ENCODE data around the gene PPP1R13L. TPM values are rescaled to one million over a fixed set of nuclear protein-coding genes. Genes with fewer than 3 reads are reported as not detected.

PPP1R13L gene
- total RNA-seq, 4 donors from 2014 or later: 10.0 to 27.9 (median 17.1) TPM

DNA sequence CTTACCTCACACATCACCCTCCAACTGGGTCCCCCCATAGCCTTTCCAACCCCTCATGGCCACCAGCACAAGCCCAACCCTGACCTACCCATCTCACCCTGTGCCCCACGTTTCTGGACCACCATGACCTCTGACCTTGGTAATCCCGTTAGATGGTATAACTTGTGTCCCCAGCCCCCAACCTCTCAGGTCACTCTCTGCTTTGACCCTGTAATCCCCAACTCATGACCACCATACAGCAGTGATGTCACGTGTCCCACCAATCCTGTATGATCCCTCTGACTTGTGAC, 55.8 kb downstream of the PPP1R13L start:
- H3K27ac ChIP-seq: no peak overlapping the region
- DNase-seq (ENCODE audit: low spot score in 2 of 2): no peak
- H3K36me3 ChIP-seq: peaks cover 0 to 39% (median 5%) of the 10 kb centered on the region in 3 donors
- TF ChIP-seq, protein P1, sequence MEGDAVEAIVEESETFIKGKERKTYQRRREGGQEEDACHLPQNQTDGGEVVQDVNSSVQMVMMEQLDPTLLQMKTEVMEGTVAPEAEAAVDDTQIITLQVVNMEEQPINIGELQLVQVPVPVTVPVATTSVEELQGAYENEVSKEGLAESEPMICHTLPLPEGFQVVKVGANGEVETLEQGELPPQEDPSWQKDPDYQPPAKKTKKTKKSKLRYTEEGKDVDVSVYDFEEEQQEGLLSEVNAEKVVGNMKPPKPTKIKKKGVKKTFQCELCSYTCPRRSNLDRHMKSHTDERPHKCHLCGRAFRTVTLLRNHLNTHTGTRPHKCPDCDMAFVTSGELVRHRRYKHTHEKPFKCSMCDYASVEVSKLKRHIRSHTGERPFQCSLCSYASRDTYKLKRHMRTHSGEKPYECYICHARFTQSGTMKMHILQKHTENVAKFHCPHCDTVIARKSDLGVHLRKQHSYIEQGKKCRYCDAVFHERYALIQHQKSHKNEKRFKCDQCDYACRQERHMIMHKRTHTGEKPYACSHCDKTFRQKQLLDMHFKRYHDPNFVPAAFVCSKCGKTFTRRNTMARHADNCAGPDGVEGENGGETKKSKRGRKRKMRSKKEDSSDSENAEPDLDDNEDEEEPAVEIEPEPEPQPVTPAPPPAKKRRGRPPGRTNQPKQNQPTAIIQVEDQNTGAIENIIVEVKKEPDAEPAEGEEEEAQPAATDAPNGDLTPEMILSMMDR (IDR thresholded peaks at IDR 0.05): no peak
- no peak for TF ChIP-seq POLR2A (IDR thresholded peaks at IDR 0.05)
- TF ChIP-seq EP300 (IDR thresholded peaks at IDR 0.05): no peak
- no peaks in the 10 kb centered on the region for H3K9me3 ChIP-seq
- no peaks in the 10 kb centered on the region for H3K4me1 ChIP-seq
- 31 to 41% methylated on average over 2 to 3 of the region's 3 CpGs for WGBS, 2 donors
- H3K27me3 ChIP-seq: peaks cover 0 to 39% of the 10 kb centered on the region in 2 donors
- no peak overlapping the region for H3K4me3 ChIP-seq

- no peak overlapping the region for H3K27ac ChIP-seq
- TF ChIP-seq, protein P1 (IDR thresholded peaks at IDR 0.05): no peak
- TF ChIP-seq EP300 (IDR thresholded peaks at IDR 0.05) (no peak), POLR2A (IDR thresholded peaks at IDR 0.05) (no peak)
- DNase-seq (ENCODE audit: low spot score in 2 of 2): no peak
- 78 to 84% methylated on average over 23 of the region's 23 CpGs for WGBS, 2 donors
- no peaks in the 10 kb centered on the region for H3K4me1 ChIP-seq
- H3K9me3 ChIP-seq: no peaks in the 10 kb centered on the region
- H3K4me3 ChIP-seq: no peak overlapping the region
- peaks cover 0 to 39% of the 10 kb centered on the region in 2 donors for H3K27me3 ChIP-seq
- peaks cover 0 to 34% (median 4%) of the 10 kb centered on the region in 3 donors for H3K36me3 ChIP-seq
Observed at GRCh38 chr19:45348367-45349125, 56.3 kb downstream of the PPP1R13L start.

GRCh38 chr19:45347570-45348366, 57.1 kb downstream of the PPP1R13L start:
- no peak overlapping the region for H3K27ac ChIP-seq
- WGBS, 2 donors: 52 to 69% methylated on average over 13 to 23 of the region's 25 CpGs
- H3K9me3 ChIP-seq: no peaks in the 10 kb centered on the region
- no peaks in the 10 kb centered on the region for H3K4me1 ChIP-seq
- DNase-seq (ENCODE audit: low spot score in 2 of 2): no peak
- peaks cover 0 to 46% of the 10 kb centered on the region in 2 donors for H3K27me3 ChIP-seq
- H3K36me3 ChIP-seq: peaks cover 0 to 26% (median 0%) of the 10 kb centered on the region in 3 donors
- TF ChIP-seq EP300 (IDR thresholded peaks at IDR 0.05) (no peak), POLR2A (IDR thresholded peaks at IDR 0.05) (no peak)
- TF ChIP-seq, protein P1 (IDR thresholded peaks at IDR 0.05): no peak
- H3K4me3 ChIP-seq: no peak overlapping the region

DNA sequence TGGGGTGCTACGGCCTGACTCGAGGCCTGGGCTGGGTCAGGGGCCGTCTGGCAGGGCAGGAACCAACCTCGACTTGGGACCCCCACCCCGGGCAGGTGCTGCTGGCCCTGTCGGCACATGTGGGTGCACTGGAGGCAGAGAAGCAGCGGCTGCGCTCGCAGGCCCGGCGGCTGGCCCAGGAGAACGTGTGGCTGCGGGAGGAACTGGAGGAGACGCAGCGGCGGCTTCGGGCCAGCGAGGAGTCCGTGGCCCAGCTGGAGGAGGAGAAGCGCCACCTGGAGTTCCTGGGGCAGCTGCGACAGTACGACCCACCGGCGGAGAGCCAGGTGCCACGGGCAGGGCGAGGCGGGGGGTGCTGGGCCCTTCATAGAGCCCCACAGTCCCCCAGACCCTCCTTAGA, 58.4 kb downstream of the PPP1R13L start:
- Histone ChIP-seq H3K9me3 (no peaks in the 10 kb centered on the region), H3K27ac (no peak overlapping the region), H3K27me3 (peaks cover 0 to 60% of the 10 kb centered on the region in 2 donors), H3K4me1 (no peaks in the 10 kb centered on the region), H3K4me3 (no peak overlapping the region), H3K36me3 (peaks cover 0 to 13% (median 0%) of the 10 kb centered on the region in 3 donors)
- no peak for DNase-seq (ENCODE audit: low spot score in 2 of 2)
- TF ChIP-seq, protein P1 (IDR thresholded peaks at IDR 0.05): no peak
- TF ChIP-seq EP300 (IDR thresholded peaks at IDR 0.05) (no peak), POLR2A (IDR thresholded peaks at IDR 0.05) (no peak)
- WGBS, 2 donors: 24 to 27% methylated on average over 13 to 20 of the region's 27 CpGs

DNA sequence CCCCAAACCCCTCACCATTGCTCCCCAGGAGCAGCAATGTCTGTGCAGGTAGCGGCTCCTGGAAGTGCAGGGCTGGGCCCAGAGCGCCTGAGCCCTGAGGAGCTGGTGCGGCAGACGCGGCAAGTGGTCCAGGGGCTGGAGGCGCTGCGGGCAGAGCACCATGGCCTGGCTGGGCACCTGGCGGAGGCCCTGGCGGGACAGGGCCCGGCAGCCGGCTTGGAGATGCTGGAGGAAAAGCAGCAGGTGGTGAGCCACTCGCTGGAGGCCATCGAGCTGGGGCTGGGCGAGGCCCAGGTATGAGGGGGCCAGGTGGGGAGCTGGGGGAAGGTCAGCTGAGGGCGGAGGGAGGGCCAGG, 59.4 kb downstream of the PPP1R13L start:
- WGBS, 2 donors: 81 to 86% methylated on average over 12 to 15 of the region's 15 CpGs
- no peak overlapping the region for H3K4me3 ChIP-seq
- TF ChIP-seq EP300 (IDR thresholded peaks at IDR 0.05) (no peak), POLR2A (IDR thresholded peaks at IDR 0.05) (no peak)
- TF ChIP-seq, protein P1 (IDR thresholded peaks at IDR 0.05): no peak

More for the DNA sequence above, 59.4 kb downstream of the PPP1R13L start:
- DNase-seq (ENCODE audit: low spot score in 2 of 2): no peak
- Histone ChIP-seq H3K9me3 (no peaks in the 10 kb centered on the region), H3K4me1 (peaks cover 0 to 5% (median 0%) of the 10 kb centered on the region in 4 donors), H3K27me3 (peaks cover 0 to 69% of the 10 kb centered on the region in 2 donors), H3K36me3 (peaks cover 0 to 3% (median 0%) of the 10 kb centered on the region in 3 donors), H3K27ac (no peak overlapping the region)
